Panc1 (cell line): ENCODE data around the gene ENTPD7.

Source experiments
- POLR2AphosphoS5 ChIP-seq: IDR thresholded peaks from 2 replicates; pipeline ENCODE4 v1.6.1; 2012; ENCODE audit warnings: mild to moderate bottlenecking, low read depth, low read length, moderate library complexity
- TCF7L2 ChIP-seq: IDR thresholded peaks from 2 replicates; pipeline ENCODE4 v1.6.1; 2011; ENCODE audit warnings: mild to moderate bottlenecking, low read depth, low read length, inconsistent platforms
- TF ChIP-seq, protein P1 (sequence below): fragments of 450-650 bp; IDR thresholded peaks from 2 replicates; pipeline ENCODE4 v1.5.1; 2017; ENCODE audit warnings: mild to moderate bottlenecking

DNA sequence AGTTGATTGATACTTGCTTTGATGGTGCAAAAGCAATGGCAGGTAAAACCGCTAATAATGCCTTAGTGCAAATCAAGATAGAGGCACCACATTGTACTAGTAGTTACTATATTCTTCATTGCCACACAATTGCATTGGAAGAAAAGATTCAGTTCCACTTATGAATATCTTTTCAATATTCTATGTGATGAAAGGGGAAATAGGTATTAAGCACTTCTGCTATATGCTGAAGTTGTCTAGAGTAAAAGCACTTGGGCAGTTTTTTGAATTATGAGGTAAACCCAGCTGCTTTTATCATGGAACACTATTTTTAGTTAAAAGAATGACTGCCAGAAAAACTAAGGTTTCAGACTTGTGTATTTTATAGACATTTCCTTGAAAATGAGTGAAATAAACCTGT lies 15.5 kb downstream of the ENTPD7 start:
- TF ChIP-seq, protein P1, sequence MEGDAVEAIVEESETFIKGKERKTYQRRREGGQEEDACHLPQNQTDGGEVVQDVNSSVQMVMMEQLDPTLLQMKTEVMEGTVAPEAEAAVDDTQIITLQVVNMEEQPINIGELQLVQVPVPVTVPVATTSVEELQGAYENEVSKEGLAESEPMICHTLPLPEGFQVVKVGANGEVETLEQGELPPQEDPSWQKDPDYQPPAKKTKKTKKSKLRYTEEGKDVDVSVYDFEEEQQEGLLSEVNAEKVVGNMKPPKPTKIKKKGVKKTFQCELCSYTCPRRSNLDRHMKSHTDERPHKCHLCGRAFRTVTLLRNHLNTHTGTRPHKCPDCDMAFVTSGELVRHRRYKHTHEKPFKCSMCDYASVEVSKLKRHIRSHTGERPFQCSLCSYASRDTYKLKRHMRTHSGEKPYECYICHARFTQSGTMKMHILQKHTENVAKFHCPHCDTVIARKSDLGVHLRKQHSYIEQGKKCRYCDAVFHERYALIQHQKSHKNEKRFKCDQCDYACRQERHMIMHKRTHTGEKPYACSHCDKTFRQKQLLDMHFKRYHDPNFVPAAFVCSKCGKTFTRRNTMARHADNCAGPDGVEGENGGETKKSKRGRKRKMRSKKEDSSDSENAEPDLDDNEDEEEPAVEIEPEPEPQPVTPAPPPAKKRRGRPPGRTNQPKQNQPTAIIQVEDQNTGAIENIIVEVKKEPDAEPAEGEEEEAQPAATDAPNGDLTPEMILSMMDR = no peak
- TF ChIP-seq TCF7L2 (no peak), POLR2AphosphoS5 (no peak)
